Ishikawa (cell line): Measurements from ENCODE around the gene ATXN7.

ENCODE experiments used
- CEBPB ChIP-seq: IDR thresholded peaks from 2 replicates; pipeline ENCODE4 v1.6.1; 2012
- CREB1 ChIP-seq: IDR thresholded peaks from 2 replicates; pipeline ENCODE4 v1.6.1; 2012; ENCODE audit warnings: low read depth
- EGR1 ChIP-seq: IDR thresholded peaks from 2 replicates; pipeline ENCODE4 v1.6.1; 2012
- EP300 ChIP-seq: IDR thresholded peaks from 2 replicates; pipeline ENCODE4 v1.6.1; 2012; ENCODE audit warnings: borderline replicate concordance
- FOXM1 ChIP-seq: IDR thresholded peaks from 2 replicates; pipeline ENCODE4 v1.6.1; 2012; ENCODE audit warnings: low read depth, borderline replicate concordance
- NFIC ChIP-seq: IDR thresholded peaks from 2 replicates; pipeline ENCODE4 v1.6.1; 2012
- RAD21 ChIP-seq: IDR thresholded peaks from 2 replicates; pipeline ENCODE4 v1.6.1; 2012; ENCODE audit warnings: low read depth
- TAF1 ChIP-seq: IDR thresholded peaks from 2 replicates; pipeline ENCODE4 v1.6.1; 2012; ENCODE audit warnings: low read depth, mild to moderate bottlenecking
- TCF12 ChIP-seq: IDR thresholded peaks from 2 replicates; pipeline ENCODE4 v1.6.1; 2012; ENCODE audit warnings: low read depth
- TEAD4 ChIP-seq: IDR thresholded peaks from 2 replicates; pipeline ENCODE4 v1.6.1; 2012
- YY1 ChIP-seq: IDR thresholded peaks from 2 replicates; pipeline ENCODE4 v1.6.1; 2012; ENCODE audit warnings: low read depth
- ZBTB7A ChIP-seq: IDR thresholded peaks from 2 replicates; pipeline ENCODE4 v1.6.1; 2012; ENCODE audit warnings: low read depth
- TF ChIP-seq, protein P1 (sequence below): IDR thresholded peaks from 2 replicates; pipeline ENCODE4 v1.6.1; 2012
- TF ChIP-seq, protein P2 (sequence below): IDR thresholded peaks from 2 replicates; pipeline ENCODE4 v1.6.1; 2012; ENCODE audit warnings: low read depth, mild to moderate bottlenecking
- TF ChIP-seq, protein P3 (sequence below): IDR thresholded peaks from 2 replicates; pipeline ENCODE4 v1.6.1; 2012

The ATXN7 gene

DNA sequence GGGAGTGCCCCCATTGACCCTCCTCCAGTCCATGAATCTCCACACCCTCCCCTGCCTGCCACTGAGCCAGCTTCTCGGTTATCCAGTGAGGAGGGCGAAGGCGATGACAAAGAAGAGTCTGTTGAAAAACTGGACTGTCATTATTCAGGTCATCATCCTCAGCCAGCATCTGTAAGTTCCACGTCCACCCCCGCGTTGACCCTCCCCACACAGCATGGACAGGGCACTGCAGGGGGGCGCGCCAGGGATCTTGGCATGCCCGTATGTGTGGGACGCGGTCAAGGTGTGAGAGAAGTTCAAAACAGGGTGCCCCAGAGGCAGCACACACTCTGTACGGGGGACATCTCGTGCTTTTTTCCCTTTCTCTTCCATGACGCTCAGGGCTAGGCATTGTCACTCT, 126.5 kb downstream of the ATXN7 start:
- TF ChIP-seq, protein P1, sequence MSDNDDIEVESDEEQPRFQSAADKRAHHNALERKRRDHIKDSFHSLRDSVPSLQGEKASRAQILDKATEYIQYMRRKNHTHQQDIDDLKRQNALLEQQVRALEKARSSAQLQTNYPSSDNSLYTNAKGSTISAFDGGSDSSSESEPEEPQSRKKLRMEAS, result no peak
- TF ChIP-seq CREB1 (no peak), EGR1 (no peak), NFIC (no peak), FOXM1 (no peak)
- TF ChIP-seq, protein P2, sequence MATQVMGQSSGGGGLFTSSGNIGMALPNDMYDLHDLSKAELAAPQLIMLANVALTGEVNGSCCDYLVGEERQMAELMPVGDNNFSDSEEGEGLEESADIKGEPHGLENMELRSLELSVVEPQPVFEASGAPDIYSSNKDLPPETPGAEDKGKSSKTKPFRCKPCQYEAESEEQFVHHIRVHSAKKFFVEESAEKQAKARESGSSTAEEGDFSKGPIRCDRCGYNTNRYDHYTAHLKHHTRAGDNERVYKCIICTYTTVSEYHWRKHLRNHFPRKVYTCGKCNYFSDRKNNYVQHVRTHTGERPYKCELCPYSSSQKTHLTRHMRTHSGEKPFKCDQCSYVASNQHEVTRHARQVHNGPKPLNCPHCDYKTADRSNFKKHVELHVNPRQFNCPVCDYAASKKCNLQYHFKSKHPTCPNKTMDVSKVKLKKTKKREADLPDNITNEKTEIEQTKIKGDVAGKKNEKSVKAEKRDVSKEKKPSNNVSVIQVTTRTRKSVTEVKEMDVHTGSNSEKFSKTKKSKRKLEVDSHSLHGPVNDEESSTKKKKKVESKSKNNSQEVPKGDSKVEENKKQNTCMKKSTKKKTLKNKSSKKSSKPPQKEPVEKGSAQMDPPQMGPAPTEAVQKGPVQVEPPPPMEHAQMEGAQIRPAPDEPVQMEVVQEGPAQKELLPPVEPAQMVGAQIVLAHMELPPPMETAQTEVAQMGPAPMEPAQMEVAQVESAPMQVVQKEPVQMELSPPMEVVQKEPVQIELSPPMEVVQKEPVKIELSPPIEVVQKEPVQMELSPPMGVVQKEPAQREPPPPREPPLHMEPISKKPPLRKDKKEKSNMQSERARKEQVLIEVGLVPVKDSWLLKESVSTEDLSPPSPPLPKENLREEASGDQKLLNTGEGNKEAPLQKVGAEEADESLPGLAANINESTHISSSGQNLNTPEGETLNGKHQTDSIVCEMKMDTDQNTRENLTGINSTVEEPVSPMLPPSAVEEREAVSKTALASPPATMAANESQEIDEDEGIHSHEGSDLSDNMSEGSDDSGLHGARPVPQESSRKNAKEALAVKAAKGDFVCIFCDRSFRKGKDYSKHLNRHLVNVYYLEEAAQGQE, result no peak

DNA sequence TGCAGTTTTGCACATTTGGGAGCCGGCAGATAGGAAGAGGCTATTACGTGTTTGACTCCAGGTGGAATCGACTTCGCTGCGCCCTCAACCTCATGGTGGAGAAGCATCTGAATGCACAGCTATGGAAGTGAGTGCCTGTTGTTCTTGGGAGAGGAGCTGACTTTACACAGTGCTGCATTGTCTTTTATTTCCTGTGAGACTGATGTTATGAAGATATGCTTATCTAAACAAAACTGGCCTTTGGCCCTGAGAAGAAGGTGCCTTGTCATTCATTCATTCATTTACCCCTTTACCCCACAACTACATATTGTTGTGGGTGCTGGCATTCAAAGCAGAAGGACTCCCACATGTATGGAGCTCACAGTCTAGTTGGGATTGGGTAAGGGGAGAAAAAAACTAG, 127.1 kb downstream of the ATXN7 start:
- no peak for TF ChIP-seq EGR1
- no peak for TF ChIP-seq EP300
- TF ChIP-seq, protein P1, result no peak
- no peak for TF ChIP-seq CREB1
- TF ChIP-seq, protein P2, result no peak
- no peak for TF ChIP-seq ZBTB7A
- no peak for TF ChIP-seq CEBPB
- TF ChIP-seq NFIC, result no peak

DNA sequence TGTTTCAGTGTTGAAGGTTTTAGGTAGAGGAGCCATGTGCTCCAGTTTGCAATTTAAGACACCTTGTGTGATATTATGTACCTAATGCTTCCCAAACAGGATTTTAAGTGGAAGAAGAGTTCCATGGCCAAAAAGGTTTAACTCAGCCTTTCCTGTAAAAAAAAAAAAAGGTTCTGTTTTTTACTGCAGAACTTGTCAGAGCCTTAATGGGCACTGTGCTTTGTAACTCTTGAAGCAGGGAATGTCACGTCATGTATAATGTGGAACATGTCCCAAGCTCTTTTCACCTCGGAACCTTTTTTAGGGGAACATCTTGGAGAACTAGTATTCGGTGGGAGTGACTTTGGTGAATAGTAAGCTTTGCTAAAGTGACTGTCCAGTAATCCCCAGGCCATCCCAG, 128.0 kb downstream of the ATXN7 start:
- TF ChIP-seq CEBPB (no peak), CREB1 (no peak), EGR1 (no peak), EP300 (no peak), FOXM1 (no peak), ZBTB7A (no peak), RAD21 (no peak), YY1 (no peak), TEAD4 (no peak)
- TF ChIP-seq, protein P1, result no peak
- TF ChIP-seq, protein P3, sequence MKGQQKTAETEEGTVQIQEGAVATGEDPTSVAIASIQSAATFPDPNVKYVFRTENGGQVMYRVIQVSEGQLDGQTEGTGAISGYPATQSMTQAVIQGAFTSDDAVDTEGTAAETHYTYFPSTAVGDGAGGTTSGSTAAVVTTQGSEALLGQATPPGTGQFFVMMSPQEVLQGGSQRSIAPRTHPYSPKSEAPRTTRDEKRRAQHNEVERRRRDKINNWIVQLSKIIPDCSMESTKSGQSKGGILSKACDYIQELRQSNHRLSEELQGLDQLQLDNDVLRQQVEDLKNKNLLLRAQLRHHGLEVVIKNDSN, result no peak

DNA sequence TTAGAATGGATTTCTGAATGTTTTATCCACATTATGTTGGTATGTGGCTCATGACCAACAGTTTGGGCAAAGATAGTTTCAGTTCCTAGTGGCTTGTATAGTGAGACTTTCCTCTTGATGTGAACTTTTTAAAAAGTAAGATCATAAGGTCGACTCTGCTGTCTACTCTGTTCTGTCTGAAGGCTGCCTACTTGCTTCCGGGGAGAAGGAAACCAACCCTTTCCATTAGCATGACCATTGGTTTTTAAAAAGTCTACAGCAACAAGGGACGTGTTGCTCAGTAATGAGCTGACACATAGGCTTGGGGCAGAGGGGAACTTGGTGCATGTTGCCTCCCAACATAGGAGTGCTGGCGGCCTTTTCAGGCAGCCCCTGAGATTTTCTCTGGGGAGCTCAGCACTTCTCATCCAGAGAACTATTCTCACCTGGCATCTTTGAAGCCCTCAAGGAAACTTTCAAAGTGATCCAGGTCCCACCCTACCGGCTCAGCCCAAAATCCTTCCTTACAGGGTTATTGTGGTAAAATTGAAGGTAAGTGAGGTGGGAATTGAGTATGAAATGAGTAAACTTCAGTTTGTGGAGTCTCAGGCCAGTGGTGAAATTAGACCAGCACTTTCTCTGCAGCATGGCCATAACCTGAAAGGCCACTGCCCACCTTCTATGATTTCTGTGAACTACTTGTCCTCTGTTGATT, 129.0 kb downstream of the ATXN7 start:
- TF ChIP-seq, protein P2, result no peak
- TF ChIP-seq YY1, result no peak
- TF ChIP-seq, protein P1, result no peak
- TF ChIP-seq EGR1, result no peak
- TF ChIP-seq NFIC, result no peak
- no peak for TF ChIP-seq TEAD4
- TF ChIP-seq CEBPB, result no peak
- TF ChIP-seq CREB1, result no peak
- no peak for TF ChIP-seq RAD21
- no peak for TF ChIP-seq EP300
- no peak for TF ChIP-seq ZBTB7A
- no peak for TF ChIP-seq FOXM1
- no peak for TF ChIP-seq TCF12
- no peak for TF ChIP-seq TAF1
- TF ChIP-seq, protein P3, result no peak
